Gastroesophageal sphincter (tissue), 4 donors: ENCODE data around the gene ITGAL. TPM values are rescaled to one million over a fixed set of nuclear protein-coding genes. Genes with fewer than 3 reads are reported as not detected.
"Not testable (repeated sequence)": the region's sequence is repeated elsewhere in the genome, so short reads cannot be mapped to it uniquely, and the experiment has no call there.

Source experiments
- ATAC-seq: fragments of 150-250 bp; one replicate; pipeline ENCODE4 v1.9.1; 2016; ENCODE audit warnings: mild to moderate bottlenecking, moderate library complexity
- H3K27ac ChIP-seq, 4 donors: fragments of 200-600 bp; sonication (generic) in 3 of 4; 1 replicate in 3 of 4; 2 replicates in 1 of 4; pipeline ENCODE4 v1.5.1; 2016 to 2019
- H3K27me3 ChIP-seq: fragments of 200-600 bp; sonication (generic); one replicate; pipeline ENCODE4 v1.5.1; 2019
- H3K36me3 ChIP-seq, 2 donors: fragments of 200-600 bp; sonication (generic); one replicate each; pipeline ENCODE4 v1.5.1; 2019; ENCODE audit warnings: control low read depth in 1 of 2
- H3K4me1 ChIP-seq, 3 donors: fragments of 200-600 bp; sonication (generic); 1 replicate in 2 of 3; 2 replicates in 1 of 3; pipeline ENCODE4 v1.5.1; 2016 to 2019; ENCODE audit warnings: control low read depth in 2 of 3
- H3K4me3 ChIP-seq, 2 donors: fragments of 200-600 bp; sonication (generic); one replicate each; pipeline ENCODE4 v1.5.1; 2019; ENCODE audit warnings: mild to moderate bottlenecking in 1 of 2, moderate library complexity in 1 of 2
- H3K9me3 ChIP-seq, 3 donors: fragments of 200-600 bp; sonication (generic); one replicate each; pipeline ENCODE4 v1.5.1; 2017 to 2019; ENCODE audit warnings: control low read depth in 2 of 3
- EP300 ChIP-seq: sonication (generic); formaldehyde crosslinking; IDR thresholded peaks from one replicate; pipeline ENCODE4 v1.6.1; 2017; ENCODE audit warnings: antibody characterized with exemption, mild to moderate bottlenecking
- POLR2A ChIP-seq, 2 donors: fragments of 450-650 bp; IDR thresholded peaks; one replicate each; pipeline ENCODE4 v1.6.1; 2017; ENCODE audit warnings: antibody characterized with exemption in 2 of 2, mild to moderate bottlenecking in 2 of 2, moderate library complexity in 1 of 2
- POLR2AphosphoS5 ChIP-seq: sonication (generic); formaldehyde crosslinking; IDR thresholded peaks from one replicate; pipeline ENCODE4 v1.6.1; 2017; ENCODE audit warnings: antibody characterized with exemption
- WGBS, 2 donors: methylation state at CpG; one replicate each; pipeline ENCODE4 v1.1.5; 2018; ENCODE audit warnings: low coverage in 1 of 2; 5-methylcytosine and 5-hydroxymethylcytosine counted together
- total RNA-seq, 4 donors: library from RNA; depleted of rRNA; stranded (reverse); fragments of >200 nt; gene quantifications; one replicate each; pipeline ENCODE4 v1.1.0, GENCODE V29; 2016
- TF ChIP-seq, protein P1 (sequence below), 4 experiments: fragments of 200-600 bp in 2 of 4; fragments of 450-650 bp in 2 of 4; sonication (generic) in 1 of 4; IDR thresholded peaks; one replicate each; pipeline ENCODE4 v1.5.1; 2017 to 2019; ENCODE audit warnings: antibody characterized with exemption in 4 of 4, mild to moderate bottlenecking in 2 of 4, moderate library complexity in 2 of 4

The ITGAL gene
- total RNA-seq, 4 donors from 2014 or later, result 0.30 to 4.2 (median 0.97) TPM

DNA sequence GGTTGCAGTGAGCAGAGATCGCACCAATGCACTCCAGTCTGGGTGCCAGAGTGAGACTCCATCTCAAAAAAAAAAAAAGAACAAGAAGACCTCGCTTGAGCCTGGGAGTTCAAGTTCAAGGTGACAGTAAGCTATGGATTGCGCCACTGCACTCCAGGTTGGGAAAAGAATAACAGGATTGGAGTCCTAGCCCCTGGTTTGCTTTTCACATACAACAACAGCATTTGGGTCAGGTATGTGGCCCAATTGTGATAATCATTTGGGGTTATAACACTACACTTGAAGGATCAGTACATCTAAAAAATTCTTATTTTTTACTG lies 23.5 kb upstream of the ITGAL start:
- Histone ChIP-seq H3K36me3 (peaks cover 0 to 3% of the 10 kb centered on the region in 2 donors), H3K27ac (no peak overlapping the region), H3K9me3 (no peaks in the 10 kb centered on the region), H3K4me3 (no peak overlapping the region), H3K27me3 (no peaks in the 10 kb centered on the region), H3K4me1 (peaks cover 0 to 19% (median 5%) of the 10 kb centered on the region in 3 donors)
- WGBS, 2 donors, result 86 to 88% methylated on average over 3 of the region's 3 CpGs
- TF ChIP-seq EP300 (no peak), POLR2A (IDR thresholded peaks at IDR 0.05) (no peak), POLR2AphosphoS5 (no peak)
- TF ChIP-seq, protein P1, sequence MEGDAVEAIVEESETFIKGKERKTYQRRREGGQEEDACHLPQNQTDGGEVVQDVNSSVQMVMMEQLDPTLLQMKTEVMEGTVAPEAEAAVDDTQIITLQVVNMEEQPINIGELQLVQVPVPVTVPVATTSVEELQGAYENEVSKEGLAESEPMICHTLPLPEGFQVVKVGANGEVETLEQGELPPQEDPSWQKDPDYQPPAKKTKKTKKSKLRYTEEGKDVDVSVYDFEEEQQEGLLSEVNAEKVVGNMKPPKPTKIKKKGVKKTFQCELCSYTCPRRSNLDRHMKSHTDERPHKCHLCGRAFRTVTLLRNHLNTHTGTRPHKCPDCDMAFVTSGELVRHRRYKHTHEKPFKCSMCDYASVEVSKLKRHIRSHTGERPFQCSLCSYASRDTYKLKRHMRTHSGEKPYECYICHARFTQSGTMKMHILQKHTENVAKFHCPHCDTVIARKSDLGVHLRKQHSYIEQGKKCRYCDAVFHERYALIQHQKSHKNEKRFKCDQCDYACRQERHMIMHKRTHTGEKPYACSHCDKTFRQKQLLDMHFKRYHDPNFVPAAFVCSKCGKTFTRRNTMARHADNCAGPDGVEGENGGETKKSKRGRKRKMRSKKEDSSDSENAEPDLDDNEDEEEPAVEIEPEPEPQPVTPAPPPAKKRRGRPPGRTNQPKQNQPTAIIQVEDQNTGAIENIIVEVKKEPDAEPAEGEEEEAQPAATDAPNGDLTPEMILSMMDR (IDR thresholded peaks at IDR 0.05), result no peak
- no peak for ATAC-seq

DNA sequence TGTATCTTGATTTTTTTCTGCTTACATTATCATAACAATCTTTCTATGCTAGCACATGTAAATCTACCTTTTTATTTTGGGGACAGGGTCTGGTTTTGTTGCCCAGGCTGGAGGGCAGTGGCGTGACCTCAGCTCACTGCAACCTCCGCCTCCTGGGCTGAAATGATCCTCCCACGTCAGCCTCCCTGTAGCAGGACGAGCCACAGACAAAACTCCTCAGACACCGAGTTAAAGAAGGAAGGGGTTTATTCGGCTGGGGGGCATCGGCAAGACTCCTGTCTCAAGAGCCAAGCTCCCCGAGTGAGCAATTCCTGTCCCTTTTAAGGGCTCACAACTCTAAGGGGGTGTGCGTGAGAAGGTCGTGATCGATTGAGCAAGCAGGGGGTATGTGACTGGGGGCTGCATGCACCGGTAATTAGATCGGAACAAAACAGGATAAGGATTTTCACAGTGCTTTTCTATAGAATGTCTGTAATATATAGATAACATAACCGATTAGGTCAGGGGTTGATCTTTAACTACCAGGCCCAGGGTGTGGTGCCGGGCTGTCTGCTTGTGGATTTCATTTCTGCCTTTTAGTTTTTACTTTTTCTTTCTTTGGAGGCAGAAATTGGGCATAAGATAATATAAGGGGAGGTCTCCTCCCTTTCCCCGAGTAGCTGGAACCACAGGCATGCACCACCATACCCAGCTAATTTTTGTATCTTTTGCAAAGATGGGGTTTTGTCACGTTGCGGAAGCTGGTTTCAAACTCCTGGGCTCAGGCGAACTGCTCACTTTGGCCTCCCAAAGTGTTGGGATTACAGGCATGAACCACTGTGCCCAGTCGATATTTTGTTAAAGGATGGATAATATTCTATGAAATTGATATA lies 19.6 kb upstream of the ITGAL start:
- not testable (repeated sequence) for H3K36me3 ChIP-seq, H3K4me3 ChIP-seq, H3K4me1 ChIP-seq, H3K27me3 ChIP-seq, H3K9me3 ChIP-seq, ATAC-seq, H3K27ac ChIP-seq
- WGBS, 2 donors, result 74 to 87% methylated on average over 9 to 15 of the region's 20 CpGs

DNA sequence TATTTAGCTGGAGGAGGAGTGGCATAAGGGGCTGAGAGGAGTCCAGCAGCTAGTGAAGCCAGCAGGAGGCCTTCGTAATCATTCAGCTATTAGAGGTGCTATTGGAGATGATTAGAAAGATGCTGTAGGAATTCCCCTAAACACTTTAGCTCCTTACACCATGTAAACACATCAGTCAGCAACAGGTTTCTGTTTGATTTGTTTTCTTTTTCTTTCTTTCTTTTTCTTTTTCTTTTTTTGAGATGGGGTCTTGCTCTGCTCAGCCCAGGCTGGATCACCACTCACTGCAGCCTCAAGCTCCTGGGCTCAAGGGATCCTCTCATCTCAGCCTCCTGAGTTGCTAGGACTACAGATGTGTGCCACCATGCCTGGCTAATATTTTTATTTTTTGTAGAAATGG lies 16.2 kb upstream of the ITGAL start:
- 70% methylated on average over 1 of the region's 1 CpG; no CpG with 5 or more reads in 1 of the 2 donors for WGBS, 2 donors
- H3K27me3 ChIP-seq, result no peaks in the 10 kb centered on the region

DNA sequence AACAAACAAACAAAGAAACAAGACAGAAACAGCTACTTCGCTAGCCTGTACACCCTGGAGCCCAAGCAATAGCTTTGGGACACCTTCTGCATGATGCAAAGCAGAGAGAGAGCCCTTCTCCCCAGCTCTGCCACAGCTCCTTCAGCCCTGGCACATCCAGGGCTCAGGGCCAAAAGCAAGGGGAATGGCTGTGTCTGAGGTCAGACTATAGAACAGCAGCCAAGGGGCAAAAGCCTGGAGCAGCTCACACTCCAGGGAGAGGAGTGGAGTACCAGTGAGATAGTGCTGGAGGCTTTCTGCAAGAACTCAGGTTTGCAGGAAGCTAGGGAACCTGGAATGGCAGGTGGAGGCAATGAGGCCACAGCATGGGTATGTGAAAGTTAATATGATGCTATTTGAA lies 15.3 kb upstream of the ITGAL start:
- TF ChIP-seq POLR2AphosphoS5 (no peak), POLR2A (IDR thresholded peaks at IDR 0.05) (no peak), EP300 (no peak)
- TF ChIP-seq, protein P1 (IDR thresholded peaks at IDR 0.05), result no peak
- no peak overlapping the region for H3K27ac ChIP-seq
- H3K4me1 ChIP-seq, result no peaks in the 10 kb centered on the region
- H3K9me3 ChIP-seq, result no peaks in the 10 kb centered on the region
- no peak for ATAC-seq
- no peaks in the 10 kb centered on the region for H3K27me3 ChIP-seq
- no CpG with 5 or more reads among the region's 1 CpG for WGBS, 2 donors
- H3K36me3 ChIP-seq, result no peaks in the 10 kb centered on the region
- H3K4me3 ChIP-seq, result no peak overlapping the region

More for the DNA sequence above, 16.2 kb upstream of the ITGAL start:
- Histone ChIP-seq H3K9me3 (no peaks in the 10 kb centered on the region), H3K4me3 (no peak overlapping the region), H3K4me1 (no peaks in the 10 kb centered on the region), H3K27ac (no peak overlapping the region), H3K36me3 (no peaks in the 10 kb centered on the region)
- no peak for ATAC-seq
- TF ChIP-seq, protein P1 (IDR thresholded peaks at IDR 0.05), result no peak
- TF ChIP-seq POLR2A (IDR thresholded peaks at IDR 0.05) (no peak), POLR2AphosphoS5 (no peak), EP300 (no peak)

DNA sequence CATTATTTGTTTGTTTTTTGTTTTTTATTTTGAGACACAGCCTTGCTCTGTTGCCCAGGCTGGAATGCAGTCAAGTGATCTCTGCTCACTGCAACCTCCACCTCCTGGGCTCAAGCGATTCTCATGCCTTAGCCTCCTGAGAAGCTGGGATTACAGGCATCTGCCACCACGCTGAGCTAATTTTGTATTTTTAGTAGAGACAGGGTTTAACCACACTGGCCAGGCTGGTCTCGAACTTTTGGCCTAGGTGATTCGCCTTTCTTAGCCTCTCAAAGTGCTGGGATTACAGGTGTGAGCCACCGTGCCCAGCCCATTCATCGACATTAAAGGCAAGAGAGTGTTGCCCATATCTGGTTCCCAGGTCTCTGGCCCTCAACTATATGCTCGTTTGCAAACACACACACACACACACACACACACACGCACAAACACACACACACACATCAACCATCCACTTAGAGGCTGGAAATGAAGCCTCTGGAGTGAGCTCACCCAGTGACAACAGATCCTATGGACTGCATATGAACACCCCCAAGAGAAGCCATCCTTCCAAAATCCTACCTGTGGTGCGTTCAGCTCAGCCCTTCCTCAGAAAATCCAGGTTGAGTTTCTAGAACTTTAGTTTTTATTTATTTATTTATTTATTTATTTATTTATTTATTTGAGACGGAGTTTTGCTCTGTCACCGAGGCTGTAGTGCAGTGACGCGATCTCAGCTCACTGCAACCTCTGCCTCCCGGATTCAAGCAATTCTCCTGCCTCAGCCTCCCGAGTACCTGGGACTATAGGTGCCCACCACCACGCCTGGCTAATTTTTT lies 14.6 kb upstream of the ITGAL start:
- Histone ChIP-seq H3K4me1 (no peaks in the 10 kb centered on the region), H3K9me3 (no peaks in the 10 kb centered on the region), H3K27me3 (no peaks in the 10 kb centered on the region), H3K4me3 (no peak overlapping the region), H3K27ac (no peak overlapping the region), H3K36me3 (no peaks in the 10 kb centered on the region)
- WGBS, 2 donors, result 79 to 87% methylated on average over 3 to 8 of the region's 16 CpGs
- TF ChIP-seq, protein P1 (IDR thresholded peaks at IDR 0.05), result no peak
- no peak for TF ChIP-seq POLR2A (IDR thresholded peaks at IDR 0.05)
- TF ChIP-seq POLR2AphosphoS5, result no peak
- TF ChIP-seq EP300, result no peak
- no peak for ATAC-seq
